D721Med (cell line): ENCODE results near the gene CRYBB1.
"Not testable (repeated sequence)": the region's sequence is repeated elsewhere in the genome, so short reads cannot be mapped to it uniquely, and the experiment has no call there.

Source experiments
- DNase-seq: peaks from one replicate; pipeline ENCODE4 v3.0.0; 2011; ENCODE audit warnings: low spot score; ENCODE audit not compliant: insufficient read length
- FAIRE-seq: peaks from 2 replicates; lab custom pipeline; 2011; peaks lifted over from hg19 to GRCh38; lab: Jason Lieb, UNC
- TF ChIP-seq, protein P1 (sequence below): IDR thresholded peaks from 2 replicates; pipeline ENCODE4 v1.5.1; 2012; ENCODE audit warnings: mild to moderate bottlenecking, control low read depth; ENCODE audit not compliant: insufficient read depth; ENCODE audit errors: missing control alignments

The CRYBB1 gene

DNA sequence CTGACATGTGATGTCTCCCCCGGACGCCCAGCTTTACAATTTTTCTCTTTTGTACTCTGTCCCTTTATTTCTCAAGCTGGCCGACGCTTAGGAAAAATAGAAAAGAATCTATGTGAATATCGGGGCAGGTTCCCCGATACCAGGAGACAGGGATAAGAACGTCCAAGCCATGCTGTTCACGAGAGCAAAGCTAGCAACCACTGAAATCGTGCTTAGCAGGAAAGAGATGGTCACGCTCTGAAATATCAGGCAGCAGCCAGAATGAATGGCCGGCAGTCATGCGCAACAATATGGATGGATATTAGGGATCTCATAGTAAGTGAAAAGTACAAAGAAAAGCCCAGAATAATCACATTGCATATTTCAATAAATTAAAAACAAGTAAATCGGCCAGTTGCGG is 3.5 kb downstream of the CRYBB1 start:
- TF ChIP-seq, protein P1, sequence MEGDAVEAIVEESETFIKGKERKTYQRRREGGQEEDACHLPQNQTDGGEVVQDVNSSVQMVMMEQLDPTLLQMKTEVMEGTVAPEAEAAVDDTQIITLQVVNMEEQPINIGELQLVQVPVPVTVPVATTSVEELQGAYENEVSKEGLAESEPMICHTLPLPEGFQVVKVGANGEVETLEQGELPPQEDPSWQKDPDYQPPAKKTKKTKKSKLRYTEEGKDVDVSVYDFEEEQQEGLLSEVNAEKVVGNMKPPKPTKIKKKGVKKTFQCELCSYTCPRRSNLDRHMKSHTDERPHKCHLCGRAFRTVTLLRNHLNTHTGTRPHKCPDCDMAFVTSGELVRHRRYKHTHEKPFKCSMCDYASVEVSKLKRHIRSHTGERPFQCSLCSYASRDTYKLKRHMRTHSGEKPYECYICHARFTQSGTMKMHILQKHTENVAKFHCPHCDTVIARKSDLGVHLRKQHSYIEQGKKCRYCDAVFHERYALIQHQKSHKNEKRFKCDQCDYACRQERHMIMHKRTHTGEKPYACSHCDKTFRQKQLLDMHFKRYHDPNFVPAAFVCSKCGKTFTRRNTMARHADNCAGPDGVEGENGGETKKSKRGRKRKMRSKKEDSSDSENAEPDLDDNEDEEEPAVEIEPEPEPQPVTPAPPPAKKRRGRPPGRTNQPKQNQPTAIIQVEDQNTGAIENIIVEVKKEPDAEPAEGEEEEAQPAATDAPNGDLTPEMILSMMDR, result no peak
- no peak for DNase-seq
- no peak for FAIRE-seq

DNA sequence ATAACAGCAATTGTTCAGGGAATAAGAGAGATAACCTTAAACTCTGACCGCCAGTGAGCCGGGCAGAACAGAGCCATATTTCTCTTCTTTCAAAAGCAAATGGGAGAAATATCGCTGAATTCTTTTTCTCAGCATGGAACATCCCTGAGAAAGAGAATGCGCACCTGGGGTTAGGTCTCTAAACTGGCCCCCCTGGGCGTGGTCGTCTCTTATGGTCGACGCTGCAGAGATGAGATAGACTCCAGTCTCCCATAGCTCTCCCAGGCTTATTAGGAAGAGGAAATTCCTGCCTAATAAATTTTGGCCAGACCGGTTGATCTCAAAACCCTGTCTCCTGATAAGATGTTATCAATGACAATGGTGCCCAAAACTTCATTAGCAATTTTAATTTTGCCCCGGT is 4.1 kb downstream of the CRYBB1 start:
- not testable (repeated sequence) for FAIRE-seq, DNase-seq

DNA sequence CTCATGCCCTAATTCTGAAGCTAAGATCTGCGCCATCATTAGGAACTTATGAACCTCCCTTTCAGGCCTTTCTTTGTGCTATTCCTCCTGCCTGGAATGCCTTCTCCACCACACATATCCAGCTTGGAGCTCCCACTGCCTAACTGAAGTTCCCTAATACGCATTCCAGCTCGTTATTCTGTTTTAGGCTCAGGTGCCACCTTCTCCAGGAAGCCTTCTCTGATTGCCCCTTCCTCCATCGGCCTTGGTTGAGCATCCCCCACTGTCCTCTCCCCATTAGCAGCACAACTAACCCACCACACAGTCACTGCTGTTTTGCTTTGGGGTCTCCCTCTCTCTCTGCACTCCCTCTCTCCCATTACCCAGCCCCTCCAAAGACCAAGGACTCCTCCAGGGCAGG is 5.2 kb downstream of the CRYBB1 start:
- DNase-seq (no peak), FAIRE-seq (no peak)
- TF ChIP-seq, protein P1, result no peak

DNA sequence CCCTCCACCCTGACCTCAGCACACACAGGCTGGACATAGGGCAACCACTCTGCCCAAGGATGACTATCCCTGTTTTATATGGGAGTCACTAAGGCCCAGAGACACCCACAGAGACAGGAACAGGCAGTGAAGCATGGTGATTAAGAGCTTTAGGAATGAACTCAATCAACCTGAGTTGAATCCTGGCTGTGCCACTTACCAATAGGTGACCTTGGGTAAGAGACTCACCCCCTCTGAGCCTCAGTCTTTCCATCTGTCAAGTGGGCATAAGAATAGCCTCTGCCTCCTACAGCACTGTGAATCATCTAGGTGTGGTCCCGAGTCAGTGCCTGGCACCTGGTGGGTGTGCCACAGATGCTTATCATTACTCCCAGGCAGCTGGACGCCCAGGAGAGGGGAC is 6.8 kb downstream of the CRYBB1 start:
- TF ChIP-seq, protein P1, result no peak
- DNase-seq (no peak), FAIRE-seq (no peak)

DNA sequence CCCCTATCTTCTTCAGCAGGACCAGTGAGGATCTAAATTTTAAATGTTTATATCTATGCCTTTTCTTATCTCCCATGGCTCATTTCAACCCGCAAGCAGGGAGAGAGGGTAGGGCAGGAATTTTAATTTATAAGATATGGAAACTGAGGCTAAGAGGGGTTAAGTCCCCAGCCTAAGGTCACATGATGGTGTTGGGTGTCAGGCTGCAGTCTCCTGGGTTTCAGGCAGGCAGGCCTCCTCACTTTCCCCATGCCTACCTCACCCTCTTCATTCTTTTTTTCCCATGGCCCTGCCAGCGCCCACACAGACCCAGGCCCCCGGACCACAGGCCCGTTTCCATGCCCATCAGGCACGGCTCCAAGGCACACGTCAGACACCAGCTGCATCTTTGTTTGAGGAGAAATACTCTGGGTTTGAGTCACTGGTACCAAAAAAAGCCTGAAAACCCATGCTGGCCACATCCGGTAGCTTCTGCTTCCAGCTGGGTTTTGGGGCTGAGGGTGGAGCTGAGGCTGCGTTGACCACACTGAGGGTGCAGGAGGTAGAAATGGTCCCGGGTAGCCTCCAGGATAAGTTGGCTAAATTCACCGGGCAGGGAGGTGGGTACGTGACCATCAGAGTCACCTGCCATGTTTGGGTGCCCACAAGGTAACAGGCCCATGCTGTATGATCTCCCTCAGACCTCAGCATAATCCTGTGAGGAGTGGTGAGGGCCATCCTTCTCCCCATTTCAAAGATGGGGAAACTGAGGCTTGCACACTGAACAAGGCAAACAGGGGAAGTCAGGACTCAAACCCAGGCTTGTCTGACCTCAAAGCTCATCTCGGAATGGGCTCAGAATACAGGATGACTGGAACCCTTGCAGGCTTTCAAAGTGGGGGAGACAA is 7.5 kb downstream of the CRYBB1 start:
- TF ChIP-seq, protein P1, result no peak
- FAIRE-seq (no peak), DNase-seq (no peak)

DNA sequence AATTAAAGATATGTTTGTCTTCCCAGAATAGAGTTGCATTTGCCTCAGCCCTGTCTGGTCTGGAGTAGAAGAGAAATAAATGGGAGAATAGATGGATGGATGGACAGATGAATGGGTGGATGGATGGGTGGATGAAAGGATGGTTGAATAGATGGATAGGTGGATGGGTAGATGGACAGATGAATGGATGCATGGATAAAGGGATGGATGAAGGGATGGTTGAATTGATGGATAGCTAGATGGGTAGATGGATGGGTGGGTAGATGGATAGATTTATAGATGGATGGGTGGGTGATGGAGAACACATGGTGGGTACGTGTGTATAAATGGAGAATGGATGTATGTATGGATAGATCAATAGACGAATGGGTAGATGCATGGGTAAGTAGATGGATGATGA is 8.5 kb downstream of the CRYBB1 start:
- FAIRE-seq, result no peak

DNA sequence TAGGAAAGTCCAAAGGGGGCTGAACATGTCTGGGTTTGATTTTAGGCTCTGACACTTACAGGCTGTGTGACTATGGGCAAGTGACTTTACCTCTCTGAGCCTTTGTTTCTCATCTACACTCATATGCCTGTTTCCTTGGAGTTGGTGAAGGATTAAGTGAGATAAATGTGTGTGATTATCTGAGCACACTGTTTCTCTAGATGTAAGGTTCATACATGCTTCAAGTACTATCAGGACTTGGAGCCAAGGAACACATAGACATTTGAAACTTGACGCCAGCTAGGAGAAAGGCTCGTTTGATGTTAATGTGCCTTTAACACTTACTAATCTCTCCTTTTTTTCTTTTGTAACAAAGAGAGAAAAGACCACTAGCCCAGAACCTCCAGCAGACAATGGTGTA is 9.7 kb downstream of the CRYBB1 start:
- TF ChIP-seq, protein P1, result no peak
- FAIRE-seq (no peak), DNase-seq (no peak)

More for the DNA sequence above, 8.5 kb downstream of the CRYBB1 start:
- no peak for DNase-seq
- TF ChIP-seq, protein P1, result no peak
